Right kidney (tissue), 1 donor: ENCODE measurements around the gene ELOA.
"Not testable (repeated sequence)": the region's sequence is repeated elsewhere in the genome, so short reads cannot be mapped to it uniquely, and the experiment has no call there.

Source experiments
- DNase-seq: peaks from one replicate; pipeline ENCODE4 v3.0.0-alpha.2; 2016

Gene ELOA

DNA sequence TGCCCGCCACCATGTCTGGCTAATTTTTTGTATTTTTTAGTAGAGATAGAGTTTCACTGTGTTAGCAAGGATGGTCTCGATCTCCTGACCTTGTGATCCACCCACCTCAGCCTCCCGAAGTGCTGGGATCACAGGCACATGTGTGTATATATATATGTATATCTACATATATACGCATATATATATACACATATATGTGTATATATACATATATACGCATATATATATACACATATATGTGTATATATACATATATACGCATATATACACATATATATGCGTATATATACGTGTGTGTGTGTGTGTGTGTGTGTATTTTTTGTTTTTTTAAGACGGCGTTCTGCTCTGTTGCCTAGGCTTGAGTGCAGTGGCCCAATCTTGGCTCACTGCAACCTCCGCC is 39.9 kb downstream of the ELOA start:
- DNase-seq: not testable (repeated sequence)

DNA sequence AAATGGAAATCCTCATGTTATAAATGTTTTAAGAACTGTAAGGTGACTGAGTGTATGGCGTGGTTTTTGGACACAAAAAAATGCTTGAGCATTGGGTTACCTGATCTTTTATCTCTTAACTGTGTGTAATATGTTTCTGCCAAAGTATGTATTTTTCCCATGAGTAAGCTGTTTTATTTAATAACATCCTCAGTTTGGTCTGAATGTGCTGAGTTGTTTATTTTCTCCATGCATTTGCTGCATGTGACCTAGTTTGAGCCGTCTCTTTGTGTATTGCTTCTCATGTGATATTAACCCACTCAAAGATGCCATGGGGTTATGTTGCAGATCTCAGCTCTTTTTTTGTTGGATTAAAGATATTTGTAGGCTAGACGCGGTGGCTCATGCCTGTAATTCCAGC is 41.6 kb downstream of the ELOA start:
- no peak for DNase-seq

DNA sequence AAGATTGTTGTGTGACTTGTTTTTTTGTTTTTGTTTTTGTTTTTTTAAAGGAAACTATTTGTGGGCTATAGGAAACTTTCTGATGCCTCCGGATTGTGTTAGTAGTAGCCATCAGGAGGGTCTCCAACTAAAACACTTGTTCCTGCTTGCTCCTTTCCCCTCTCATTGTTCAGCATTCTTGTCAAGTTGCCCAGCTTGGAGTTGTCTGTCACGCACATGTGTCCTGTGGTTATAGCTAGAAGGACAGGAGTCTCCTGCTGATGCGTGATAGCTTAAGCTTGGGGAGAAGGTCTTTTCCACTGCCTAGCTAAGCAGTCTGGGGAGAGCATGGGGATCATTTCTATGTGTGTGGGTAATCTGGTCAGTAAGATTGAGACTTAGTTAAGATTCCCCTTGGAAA is 44.4 kb downstream of the ELOA start:
- no peak for DNase-seq

DNA sequence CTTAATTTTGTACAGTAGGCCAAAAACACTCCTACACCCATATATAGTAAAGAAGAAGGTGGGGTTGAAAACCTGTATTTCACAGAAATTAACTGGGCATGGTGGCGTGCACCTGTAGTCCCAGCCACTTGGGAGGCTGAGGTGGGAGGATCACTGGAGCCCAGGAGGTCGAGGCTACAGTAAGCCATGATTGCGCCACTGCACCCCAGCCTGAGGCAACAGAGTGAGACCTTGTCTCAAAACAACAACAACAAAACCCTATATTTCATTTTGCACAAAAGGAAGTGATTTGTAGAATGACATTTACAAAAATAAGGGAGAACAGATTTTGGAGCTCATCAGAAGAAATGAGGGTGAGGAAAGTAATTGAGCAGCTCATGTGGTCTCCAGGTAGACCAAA is 45.4 kb downstream of the ELOA start:
- DNase-seq: no peak

DNA sequence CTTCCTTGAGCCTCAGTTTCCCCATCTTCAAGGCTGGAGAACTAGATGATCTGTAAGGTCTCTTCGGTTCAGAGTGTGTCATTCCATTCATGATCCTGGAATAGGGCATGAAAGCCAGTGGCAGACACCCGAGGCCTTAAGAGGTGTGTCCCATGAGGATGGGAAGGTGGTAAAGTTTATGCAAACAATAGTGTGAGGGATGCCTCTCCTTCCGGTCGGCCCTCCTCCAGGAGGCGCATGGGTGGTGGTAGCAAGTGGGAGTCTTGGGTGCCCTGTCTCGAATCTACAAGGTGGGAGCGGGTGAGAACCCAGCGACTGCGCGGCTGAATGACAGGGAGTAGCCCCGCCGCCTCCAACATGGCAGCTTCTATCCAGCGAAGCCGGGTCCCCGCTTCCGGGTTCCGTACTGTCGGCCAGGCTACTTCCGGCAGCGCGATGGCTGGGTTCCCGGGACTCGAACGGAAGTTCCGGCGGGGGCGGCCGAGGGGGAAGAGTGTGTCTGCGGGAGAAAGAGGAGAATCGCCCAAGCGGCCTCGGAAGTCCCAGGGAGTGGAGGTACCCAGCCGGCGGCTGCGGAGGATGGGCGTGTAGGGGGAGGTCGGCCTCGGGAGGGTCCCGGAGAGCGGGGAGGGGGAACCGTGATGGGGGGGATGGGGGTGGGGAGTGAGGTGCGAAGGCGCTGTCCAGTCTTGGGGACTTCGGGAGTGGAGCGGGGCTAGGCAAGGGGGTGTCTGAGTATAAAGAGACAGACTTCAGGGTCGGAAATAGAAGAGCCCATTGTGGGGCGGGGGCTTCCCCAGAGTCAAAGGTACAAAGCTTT is 47.6 kb downstream of the ELOA start, which contains the start of gene LYPLA2:
LYPLA2 (plus strand) TSS at position 450 of the 820 bp plus-strand sequence. CDS start 1,538 bp downstream, outside the sequence.
- peak; percentile 71 for DNase-seq

DNA sequence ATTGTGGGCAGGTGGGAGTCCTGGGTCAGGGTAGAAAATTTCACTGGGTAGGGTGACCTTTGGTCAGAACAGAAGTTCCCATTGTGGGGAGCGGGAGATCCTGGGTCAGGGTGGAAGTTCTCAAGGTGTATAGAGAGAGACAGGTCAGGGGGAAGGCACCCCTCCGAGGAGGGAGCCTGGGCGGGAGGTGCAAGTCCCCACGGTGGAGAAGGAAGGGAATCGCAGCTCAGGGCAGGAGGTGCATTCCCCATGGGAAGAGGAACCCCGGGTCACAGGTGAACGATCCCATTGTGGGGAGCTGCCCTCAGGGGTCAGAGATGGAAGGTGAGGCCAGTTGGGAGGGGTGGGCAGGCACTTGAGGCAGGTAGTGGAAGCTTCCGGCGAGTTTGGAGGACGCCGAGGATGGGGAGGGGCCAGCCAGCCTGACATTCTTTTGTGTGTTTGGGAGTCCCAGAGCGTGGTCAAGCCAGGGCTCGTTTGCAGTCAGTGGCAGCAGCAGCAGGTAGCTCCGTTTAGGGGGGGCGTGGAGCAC is 48.3 kb downstream of the ELOA start:
- peak; percentile 50 for DNase-seq

DNA sequence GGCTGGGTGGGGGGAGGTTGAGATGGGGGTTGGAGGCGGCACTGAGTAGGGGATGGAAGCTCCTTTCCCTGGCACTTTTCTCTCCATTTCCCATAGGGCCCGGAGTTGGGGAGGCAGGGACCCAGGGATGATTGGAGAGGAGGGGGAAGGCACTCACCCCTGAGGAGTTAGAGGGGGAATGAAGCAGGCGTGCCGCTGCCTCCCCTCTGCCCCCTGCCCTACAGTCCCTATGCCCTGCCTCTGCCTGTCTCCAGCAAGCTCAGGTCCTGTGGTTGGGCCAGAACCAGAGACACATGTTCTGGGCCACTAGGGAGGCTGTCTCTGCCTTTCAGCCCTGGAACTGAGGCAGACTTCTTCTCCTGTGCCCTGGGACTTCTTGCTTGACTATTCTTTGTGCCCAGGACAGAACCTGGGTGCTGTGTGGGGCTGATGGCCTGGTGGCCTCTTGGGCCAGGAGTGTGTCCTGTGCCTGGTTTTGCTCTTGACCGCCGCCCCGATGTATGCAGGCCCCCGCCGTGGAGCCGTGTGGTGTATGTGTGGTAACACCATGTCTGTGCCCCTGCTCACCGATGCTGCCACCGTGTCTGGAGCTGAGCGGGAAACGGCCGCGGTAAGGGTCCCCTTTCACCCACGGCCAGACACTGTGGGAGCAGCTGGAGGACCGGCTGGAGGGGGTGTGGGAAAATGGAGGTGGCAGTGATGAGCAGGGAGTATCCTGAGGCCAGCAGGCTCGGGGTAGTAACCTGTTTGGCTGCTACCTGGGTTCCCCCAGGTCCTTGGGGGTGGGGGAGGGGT is 49.1 kb downstream of the ELOA start:
- no peak for DNase-seq

DNA sequence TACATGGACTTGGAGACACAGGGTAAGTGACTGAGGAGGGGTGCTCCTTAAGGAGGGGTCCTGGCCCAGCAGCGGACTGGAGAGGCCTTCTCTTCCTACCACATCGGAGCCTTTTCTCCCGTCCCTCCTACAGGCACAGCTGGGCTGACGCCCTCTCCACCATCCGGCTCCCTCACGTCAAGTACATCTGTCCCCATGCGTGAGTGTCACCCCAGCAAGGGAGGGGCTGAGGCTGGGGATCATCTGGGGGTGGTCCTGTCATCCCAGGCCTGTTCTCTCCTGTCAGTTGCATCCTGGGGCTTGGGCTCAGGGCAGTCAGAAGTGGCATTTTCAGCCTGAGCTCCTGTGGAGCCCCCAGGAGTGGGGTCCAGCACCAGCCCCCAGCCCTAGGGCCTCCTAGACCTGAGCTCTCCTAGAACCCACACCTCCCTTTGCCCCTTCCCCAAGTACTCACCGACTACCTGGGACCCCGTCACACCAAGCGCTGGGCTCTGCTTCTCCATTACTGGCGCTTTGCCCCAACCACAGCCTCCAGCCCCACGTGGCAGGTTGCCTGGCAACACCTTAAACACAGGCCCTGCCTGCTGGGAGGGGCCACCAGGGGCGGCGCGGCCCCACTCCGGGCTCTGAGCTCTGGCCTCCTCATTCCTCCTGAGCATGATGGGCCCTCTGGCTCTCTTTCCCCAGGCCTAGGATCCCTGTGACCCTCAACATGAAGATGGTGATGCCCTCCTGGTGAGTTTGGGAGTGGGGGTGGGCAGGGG is 49.9 kb downstream of the ELOA start:
- DNase-seq: no peak

DNA sequence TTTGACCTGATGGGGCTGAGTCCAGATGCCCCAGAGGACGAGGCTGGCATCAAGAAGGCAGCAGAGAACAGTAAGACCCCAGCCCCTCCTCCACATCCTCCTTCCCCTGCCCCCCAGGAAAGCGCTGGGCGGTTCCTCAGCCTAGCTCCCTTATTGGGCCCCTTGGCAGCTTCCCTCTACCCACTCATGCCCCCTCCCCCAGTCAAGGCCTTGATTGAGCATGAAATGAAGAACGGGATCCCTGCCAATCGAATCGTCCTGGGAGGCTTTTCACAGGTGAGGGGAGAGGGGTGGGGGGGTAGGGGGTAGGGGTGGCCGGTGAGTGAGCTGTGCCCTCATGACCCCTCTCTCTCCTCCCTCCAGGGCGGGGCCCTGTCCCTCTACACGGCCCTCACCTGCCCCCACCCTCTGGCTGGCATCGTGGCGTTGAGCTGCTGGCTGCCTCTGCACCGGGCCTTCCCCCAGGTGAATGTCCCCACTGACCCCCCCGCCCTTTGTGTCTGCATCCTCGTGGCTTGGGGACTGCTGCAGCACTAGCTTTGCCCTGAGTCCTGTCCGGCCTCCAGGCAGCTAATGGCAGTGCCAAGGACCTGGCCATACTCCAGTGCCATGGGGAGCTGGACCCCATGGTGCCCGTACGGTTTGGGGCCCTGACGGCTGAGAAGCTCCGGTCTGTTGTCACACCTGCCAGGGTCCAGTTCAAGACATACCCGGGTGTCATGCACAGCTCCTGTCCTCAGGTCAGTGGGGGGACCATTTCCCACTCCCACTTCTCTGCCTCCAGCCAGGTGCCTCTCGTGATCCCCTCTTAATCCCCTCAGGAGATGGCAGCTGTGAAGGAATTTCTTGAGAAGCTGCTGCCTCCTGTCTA is 50.8 kb downstream of the ELOA start:
- no peak for DNase-seq

DNA sequence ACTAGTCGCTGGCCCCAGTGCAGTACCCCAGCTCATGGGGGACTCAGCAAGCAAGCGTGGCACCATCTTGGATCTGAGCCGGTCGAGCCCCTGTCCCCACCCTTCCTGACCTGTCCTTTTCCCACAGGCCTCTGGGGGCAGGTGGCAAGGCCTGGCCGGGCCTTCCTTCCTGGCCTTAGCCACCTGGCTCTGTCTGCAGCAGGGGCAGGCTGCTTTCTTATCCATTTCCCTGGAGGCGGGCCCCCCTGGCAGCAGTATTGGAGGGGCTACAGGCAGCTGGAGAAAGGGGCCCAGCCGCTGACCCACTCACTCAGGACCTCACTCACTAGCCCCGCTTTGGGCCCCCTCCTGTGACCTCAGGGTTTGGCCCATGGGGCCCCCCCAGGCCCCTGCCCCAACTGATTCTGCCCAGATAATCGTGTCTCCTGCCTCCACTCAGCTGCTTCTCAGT is 51.5 kb downstream of the ELOA start:
- not testable (repeated sequence) for DNase-seq

DNA sequence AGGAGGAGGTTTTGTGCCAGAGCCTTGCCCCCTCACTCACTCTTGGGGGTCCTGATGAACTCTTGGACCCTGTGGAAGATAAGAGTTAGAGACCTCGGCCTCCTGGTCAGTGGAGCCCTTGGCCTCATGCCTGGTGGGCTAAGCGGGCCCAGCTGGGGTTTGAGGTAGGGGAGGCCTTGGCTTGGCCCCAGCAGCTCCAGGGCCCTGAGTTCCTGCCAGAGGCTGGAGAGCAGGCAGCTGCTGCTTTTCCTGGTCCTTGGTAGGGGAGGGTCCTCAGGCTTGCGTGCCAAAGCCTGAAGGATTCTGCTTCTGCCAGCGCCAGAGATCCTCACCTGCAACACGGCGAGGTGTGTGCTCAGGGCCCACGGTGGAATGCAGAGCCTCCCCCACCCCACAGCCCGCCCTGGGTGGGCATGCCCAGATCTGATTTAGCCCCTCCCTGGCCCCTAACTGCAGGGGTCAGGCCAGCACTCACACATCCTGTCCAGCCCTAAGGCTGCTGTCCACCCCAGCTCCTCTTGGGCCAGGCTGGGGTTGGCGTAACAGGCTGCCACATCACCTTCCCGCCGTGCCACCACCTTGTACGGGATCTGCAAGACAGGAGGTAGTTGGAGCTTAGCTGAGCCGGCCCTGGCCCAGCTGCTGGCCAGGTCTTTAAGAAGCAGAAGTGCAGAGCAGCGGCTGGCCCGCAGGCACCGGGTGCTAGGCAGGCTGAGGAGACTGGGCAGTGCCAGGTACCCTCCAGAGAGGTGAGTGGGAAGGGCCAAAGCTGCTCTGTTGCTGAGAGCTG is 52.6 kb downstream of the ELOA start:
- DNase-seq: no peak

DNA sequence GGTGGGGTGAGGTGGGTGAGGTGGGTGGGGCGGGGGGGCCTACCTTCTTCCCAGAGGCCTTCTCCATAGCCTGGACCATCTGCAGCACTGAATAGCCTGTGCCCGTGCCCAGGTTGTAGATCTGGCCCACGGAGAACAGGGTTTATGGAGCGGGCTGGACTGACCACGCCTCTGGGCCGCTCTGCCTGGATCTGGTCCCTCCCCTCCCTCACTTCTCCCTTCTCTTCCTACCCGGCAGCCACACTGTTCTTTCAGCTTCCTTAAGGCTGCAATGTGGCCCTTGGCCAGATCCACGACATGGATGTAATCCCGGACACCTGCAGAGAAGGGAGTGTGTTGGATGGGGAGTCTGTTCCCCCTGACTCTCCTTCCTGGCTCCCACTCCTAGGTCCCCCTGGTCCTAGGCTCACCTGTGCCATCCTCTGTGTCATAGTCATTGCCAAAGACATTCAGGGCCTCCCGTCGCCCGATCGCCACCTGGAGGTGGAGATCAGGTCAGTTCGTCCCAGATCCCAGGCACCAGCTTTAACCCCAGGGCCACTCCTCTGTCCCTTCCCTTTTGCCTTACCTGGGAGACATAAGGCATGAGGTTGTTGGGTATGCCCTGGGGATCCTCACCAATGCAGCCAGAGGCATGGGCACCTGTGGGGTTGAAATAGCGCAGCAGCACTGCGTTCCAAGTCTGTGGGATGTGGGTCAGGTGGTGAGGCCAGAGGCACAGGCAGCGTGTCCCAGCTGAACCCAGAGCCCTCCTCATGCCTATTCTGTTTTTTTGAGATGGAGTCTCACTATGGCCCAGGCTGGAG is 53.4 kb downstream of the ELOA start:
- DNase-seq: no peak

DNA sequence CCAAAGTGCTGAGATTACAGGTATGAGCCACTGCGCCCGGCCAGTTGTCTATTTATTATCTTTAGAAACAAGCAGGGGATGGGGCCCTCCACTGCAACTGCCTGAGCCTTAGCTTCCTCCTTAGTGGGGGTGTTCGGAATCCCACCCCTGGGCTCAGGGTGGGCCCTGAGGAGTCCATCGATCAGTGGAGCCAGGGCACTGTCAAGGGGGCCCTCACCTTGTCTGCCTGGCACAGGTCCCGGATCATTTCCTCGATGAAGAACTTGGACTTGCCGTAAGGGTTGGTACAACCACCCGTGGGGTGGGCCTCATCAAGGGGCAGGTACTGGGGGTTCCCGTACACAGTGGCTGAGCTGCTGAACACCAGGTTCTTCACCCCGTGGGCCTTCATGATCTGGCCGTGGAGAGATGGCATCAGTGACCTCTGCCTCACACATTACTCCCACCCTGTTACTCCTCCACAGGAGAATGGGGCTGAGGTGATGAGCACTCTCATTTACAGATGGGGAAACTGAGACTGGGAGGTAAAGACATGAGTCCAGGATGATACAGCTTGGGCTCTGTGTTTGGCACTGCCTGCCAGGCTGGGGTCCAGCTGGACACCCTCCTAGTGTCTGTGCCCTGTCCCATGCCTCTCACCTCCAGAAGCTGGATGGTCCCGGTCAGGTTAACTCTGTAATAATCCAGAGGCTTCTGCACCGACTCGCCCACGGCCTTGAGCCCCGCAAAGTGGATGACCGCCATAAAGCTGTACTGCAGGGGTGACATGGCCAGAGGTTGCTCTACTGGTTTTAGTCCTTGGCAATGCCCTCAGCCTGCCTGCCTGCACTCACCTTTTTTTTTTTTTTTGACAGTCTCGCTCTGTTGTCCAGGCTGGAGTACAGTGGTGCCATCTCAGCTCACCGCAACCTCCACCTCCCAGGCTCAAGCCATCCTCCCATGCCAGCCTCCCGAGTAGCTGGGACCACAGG is 54.5 kb downstream of the ELOA start:
- DNase-seq: no peak

DNA sequence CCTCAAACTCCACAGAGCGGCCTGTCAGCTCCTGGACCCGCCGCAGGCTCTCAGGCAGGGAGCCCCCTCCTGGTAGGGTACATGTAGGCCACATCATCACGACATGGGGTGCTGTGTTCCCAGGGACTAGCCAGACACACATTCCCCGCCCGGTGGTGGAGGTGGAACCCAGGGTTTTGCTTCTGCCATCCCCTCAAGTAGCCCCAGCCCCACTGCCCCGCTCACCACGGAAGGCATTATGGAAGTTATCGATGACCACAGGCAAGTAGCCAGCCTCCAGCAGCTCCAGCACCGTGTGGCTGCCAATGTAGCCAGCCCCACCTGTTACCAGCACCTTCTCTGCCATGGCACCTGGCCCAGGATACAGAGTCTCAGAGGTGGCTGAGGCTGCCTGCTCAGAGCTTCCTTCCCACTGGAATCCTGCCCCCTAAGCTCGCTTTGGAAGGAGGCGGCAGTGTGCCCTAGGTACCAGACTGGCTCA is 55.4 kb downstream of the ELOA start:
- DNase-seq: no peak

DNA sequence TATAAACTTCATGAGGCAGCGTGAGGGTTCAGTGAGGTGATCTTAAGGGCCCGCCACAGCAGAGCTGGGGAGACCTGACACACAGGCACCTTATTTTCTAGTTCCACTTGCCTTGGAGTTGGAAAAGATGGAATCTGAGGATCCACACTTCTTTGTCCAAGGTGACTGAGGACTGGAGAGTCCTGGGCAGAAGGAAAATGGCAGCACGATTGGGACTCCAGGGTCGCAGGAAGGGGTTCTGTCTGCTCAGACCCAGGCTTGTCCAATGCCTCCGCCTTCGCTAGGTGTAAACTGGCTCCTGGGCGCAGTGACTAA is 55.9 kb downstream of the ELOA start:
- no peak for DNase-seq

DNA sequence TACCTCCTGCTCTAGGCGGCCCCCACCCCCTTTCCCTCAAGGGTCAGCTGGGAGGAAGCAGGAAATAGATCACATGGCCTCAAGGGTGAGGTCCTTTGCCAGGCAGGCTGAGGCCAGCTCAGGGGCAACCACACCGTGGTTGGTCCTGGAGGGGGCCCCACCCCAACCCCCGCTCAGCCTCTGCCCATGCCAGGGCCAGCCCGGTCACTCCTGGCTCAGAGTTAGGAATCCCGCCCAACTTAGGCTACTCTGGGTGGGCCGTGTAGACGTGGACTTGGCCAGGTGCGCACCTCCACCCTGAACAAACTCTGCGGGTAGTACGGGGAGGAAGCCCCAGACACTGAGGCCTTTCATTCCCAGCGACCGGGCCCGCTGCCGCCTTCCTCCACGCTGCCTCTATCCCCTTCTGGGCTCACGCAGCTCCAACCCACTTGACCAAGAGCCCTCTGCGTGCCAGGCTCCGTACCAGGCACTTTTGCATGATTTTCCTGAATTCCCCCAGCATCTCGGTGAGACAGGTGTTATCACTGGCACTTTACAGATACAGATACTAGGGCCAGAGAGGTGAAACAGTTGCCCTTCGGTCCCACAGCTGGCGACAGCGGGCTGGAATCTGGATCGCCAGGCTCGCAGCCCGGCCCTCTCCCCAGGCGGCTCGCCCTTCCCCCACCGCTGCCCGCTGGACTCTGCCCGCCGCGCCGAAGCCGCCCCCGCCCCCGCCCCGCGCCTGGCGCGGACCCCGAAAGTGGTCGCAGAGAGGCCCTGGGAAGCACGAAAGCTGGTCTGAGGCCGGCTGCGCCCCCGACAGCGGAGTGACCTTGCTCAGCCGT is 56.5 kb downstream of the ELOA start:
- peak; percentile 67 for DNase-seq
